PC-3 (cell line): Measurements from ENCODE around the gene SLC10A2. TPM values are rescaled to one million over a fixed set of nuclear protein-coding genes. Genes with fewer than 3 reads are reported as not detected.

Source experiments
- ATAC-seq: fragments of 200-7000 bp; cut with Tn5 transposase; 2 replicates; pipeline ENCODE4 v1.9.1; 2020; ENCODE audit warnings: mild to moderate bottlenecking, moderate library complexity
- BruUV-seq: library from RNA; stranded (reverse); fragments of 400-500 nt; replicated peaks from 2 replicates; lab custom pipeline; 2021; lab: Mats Ljungman, UMichigan
- CTCF ChIA-PET: fragments of 300-600 bp; sonication (Branson Sonifier 250); formaldehyde crosslinking; loops from one replicate; lab custom pipeline; 2022; ENCODE audit warnings: antibody characterized with exemption; lab: Charles Lee
- POLR2A ChIA-PET: fragments of 300-600 bp; sonication (Branson Sonifier 250); formaldehyde crosslinking; loops from one replicate; lab custom pipeline; 2022; ENCODE audit warnings: antibody characterized with exemption; ENCODE audit not compliant: unreplicated experiment; lab: Charles Lee
- DNase-seq: peaks from one replicate; pipeline ENCODE4 v3.0.0-alpha.2; 2015
- H2AFZ ChIP-seq: fragments of 300-600 bp; sonication (generic); 2 replicates; pipeline ENCODE4 v1.6.0; 2016; ENCODE audit warnings: antibody characterized with exemption, low read length
- H3F3A ChIP-seq: fragments of 300-600 bp; sonication (generic); one replicate; pipeline ENCODE4 v1.6.0; 2017; ENCODE audit warnings: antibody characterized with exemption, low read length, control low read depth, mild to moderate bottlenecking; ENCODE audit not compliant: unreplicated experiment
- H3K27ac ChIP-seq: fragments of 300-600 bp; sonication (generic); 2 replicates; pipeline ENCODE4 v1.5.1; 2016; ENCODE audit warnings: mild to moderate bottlenecking, low read length
- H3K27me3 ChIP-seq: fragments of 300-600 bp; sonication (generic); 2 replicates; pipeline ENCODE4 v1.6.1; 2016; ENCODE audit warnings: low read length, mixed read lengths
- H3K36me3 ChIP-seq: fragments of 300-600 bp; sonication (generic); 2 replicates; pipeline ENCODE4 v1.6.1; 2016; ENCODE audit warnings: low read depth, mixed run types, low read length, mixed read lengths
- H3K4me1 ChIP-seq: fragments of 300-600 bp; sonication (generic); 2 replicates; pipeline ENCODE4 v1.5.1; 2016; ENCODE audit warnings: low read length; ENCODE audit not compliant: insufficient read depth
- H3K4me2 ChIP-seq: fragments of 300-600 bp; sonication (generic); 2 replicates; pipeline ENCODE4 v1.6.0; 2016; ENCODE audit warnings: low read length
- H3K4me3 ChIP-seq: fragments of 300-600 bp; sonication (generic); 2 replicates; pipeline ENCODE4 v1.5.1; 2016; ENCODE audit warnings: mild to moderate bottlenecking, low read length, mixed read lengths
- H3K79me2 ChIP-seq: fragments of 300-600 bp; sonication (generic); 2 replicates; pipeline ENCODE4 v1.6.1; 2017; ENCODE audit warnings: low read length, mixed read lengths
- H3K9ac ChIP-seq: fragments of 300-600 bp; sonication (generic); 2 replicates; pipeline ENCODE4 v1.6.0; 2016; ENCODE audit warnings: mild to moderate bottlenecking, low read length
- H3K9me2 ChIP-seq: fragments of 300-600 bp; sonication (generic); replicated peaks from 2 replicates; pipeline ENCODE4 v1.6.1; 2016; ENCODE audit warnings: mixed run types, low read length, mixed read lengths
- H3K9me3 ChIP-seq: fragments of 300-600 bp; sonication (generic); 2 replicates; pipeline ENCODE4 v1.6.1; 2016; ENCODE audit warnings: low read length, mixed read lengths
- H4K20me1 ChIP-seq: fragments of 300-600 bp; sonication (generic); 2 replicates; pipeline ENCODE4 v1.6.1; 2016; ENCODE audit warnings: low read length, mixed read lengths
- EZH2 ChIP-seq: fragments of 300-600 bp; sonication (generic); IDR thresholded peaks from one replicate; pipeline ENCODE4 v1.6.1; 2017; ENCODE audit warnings: antibody characterized with exemption, mild to moderate bottlenecking, low read length; ENCODE audit not compliant: unreplicated experiment
- EZH2phosphoT487 ChIP-seq: fragments of 300-600 bp; sonication (generic); IDR thresholded peaks from 2 replicates; pipeline ENCODE4 v1.6.1; 2018; ENCODE audit warnings: mild to moderate bottlenecking, antibody characterized with exemption, low read length, borderline replicate concordance
- intact Hi-C: fragments of 100-400 bp; cut with micrococcal nuclease; formaldehyde crosslinking; loops from 2 replicates; pipeline ENCODE4 v1.9.0; 2023
- total RNA-seq: library from RNA; depleted of rRNA; stranded (reverse); fragments of >200 nt; gene quantifications from 2 replicates; pipeline ENCODE4 v1.2.3, GENCODE V29; 2014
- TF ChIP-seq, protein P1 (sequence below): fragments of 300-600 bp; sonication (generic); conservative IDR thresholded peaks from 2 replicates; pipeline ENCODE4 v1.5.1; 2017; ENCODE audit warnings: antibody characterized with exemption, low read depth, mild to moderate bottlenecking, low read length

The SLC10A2 gene
- total RNA-seq, 1 experiment from 2014 or later = not detected

DNA sequence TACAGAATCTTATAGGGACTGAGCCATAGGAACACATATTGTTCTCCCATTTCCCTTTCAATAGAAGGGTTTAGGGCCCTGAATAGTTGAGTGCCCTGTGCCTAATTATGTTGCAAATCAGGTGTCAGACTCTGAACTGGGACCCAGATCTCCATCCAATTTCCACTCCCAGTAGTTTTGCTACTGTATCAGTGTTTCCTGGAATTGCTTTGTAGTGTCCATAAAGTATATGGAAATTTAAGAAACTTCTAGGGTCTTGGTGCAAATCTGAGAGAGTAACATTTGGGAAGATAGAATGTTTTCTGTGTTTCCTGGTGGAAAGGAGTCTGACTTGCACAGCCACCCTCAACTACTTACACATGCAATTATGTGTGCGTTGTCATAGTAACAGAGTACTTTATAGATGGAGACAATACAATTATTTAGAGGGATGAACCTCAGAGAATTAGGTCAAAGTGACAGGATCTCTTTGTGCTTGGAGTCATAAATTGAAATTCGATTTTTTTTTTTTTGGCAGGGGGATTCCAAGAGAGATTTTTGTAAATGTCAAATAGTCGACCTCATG, 646 bp upstream of the SLC10A2 start:
- Histone ChIP-seq H3K9me2 (no peaks in the 10 kb centered on the region), H3K79me2 (no peaks in the 10 kb centered on the region), H3K9ac (no peak overlapping the region), H4K20me1 (no peaks in the 10 kb centered on the region), H3K4me3 (no peak overlapping the region), H3K27ac (no peak overlapping the region), H3K4me1 (no peaks in the 10 kb centered on the region), H3K36me3 (no peaks in the 10 kb centered on the region), H3K27me3 (peaks cover 25% of the 10 kb centered on the region), H3F3A (no peaks in the 10 kb centered on the region), H3K4me2 (no peak overlapping the region), H2AFZ (no peak overlapping the region), H3K9me3 (no peaks in the 10 kb centered on the region)
- no TSS peak for BruUV-seq
- intact Hi-C loops = no loop called here
- DNase-seq (no peak), ATAC-seq (no peak)
- ChIA-PET CTCF (interaction anchor here (0.7 kb wide), 1 partner anchor 73 kb away, joined by 3 read pairs; no protein-coding TSS in a partner anchor), POLR2A (no interaction called here)
- TF ChIP-seq, protein P1, sequence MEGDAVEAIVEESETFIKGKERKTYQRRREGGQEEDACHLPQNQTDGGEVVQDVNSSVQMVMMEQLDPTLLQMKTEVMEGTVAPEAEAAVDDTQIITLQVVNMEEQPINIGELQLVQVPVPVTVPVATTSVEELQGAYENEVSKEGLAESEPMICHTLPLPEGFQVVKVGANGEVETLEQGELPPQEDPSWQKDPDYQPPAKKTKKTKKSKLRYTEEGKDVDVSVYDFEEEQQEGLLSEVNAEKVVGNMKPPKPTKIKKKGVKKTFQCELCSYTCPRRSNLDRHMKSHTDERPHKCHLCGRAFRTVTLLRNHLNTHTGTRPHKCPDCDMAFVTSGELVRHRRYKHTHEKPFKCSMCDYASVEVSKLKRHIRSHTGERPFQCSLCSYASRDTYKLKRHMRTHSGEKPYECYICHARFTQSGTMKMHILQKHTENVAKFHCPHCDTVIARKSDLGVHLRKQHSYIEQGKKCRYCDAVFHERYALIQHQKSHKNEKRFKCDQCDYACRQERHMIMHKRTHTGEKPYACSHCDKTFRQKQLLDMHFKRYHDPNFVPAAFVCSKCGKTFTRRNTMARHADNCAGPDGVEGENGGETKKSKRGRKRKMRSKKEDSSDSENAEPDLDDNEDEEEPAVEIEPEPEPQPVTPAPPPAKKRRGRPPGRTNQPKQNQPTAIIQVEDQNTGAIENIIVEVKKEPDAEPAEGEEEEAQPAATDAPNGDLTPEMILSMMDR = no peak
- TF ChIP-seq EZH2phosphoT487 = no peak
- no peak for TF ChIP-seq EZH2

GRCh38 chr13:103063376-103063775, 2.8 kb downstream of the SLC10A2 start:
- H3K9me2 ChIP-seq = no peaks in the 10 kb centered on the region
- intact Hi-C loops = no loop called here
- H4K20me1 ChIP-seq = no peaks in the 10 kb centered on the region
- no peak for DNase-seq
- no peaks in the 10 kb centered on the region for H3F3A ChIP-seq
- CTCF ChIA-PET = no interaction called here
- H3K9ac ChIP-seq = no peak overlapping the region
- no peak for ATAC-seq
- no peak overlapping the region for H3K4me2 ChIP-seq
- no peaks in the 10 kb centered on the region for H3K79me2 ChIP-seq
- TF ChIP-seq, protein P1 = no peak
- TF ChIP-seq EZH2 (no peak), EZH2phosphoT487 (no peak)
- no peak overlapping the region for H3K4me3 ChIP-seq
- no peak overlapping the region for H3K27ac ChIP-seq
- peaks cover 25% of the 10 kb centered on the region for H3K27me3 ChIP-seq
- H3K9me3 ChIP-seq = no peaks in the 10 kb centered on the region
- H2AFZ ChIP-seq = no peak overlapping the region
- POLR2A ChIA-PET = no interaction called here
- BruUV-seq = no TSS peak
- no peaks in the 10 kb centered on the region for H3K4me1 ChIP-seq
- H3K36me3 ChIP-seq = no peaks in the 10 kb centered on the region

- Histone ChIP-seq H3K4me3 (no peak overlapping the region), H3K4me1 (no peaks in the 10 kb centered on the region), H3K9me2 (no peaks in the 10 kb centered on the region), H3F3A (no peaks in the 10 kb centered on the region), H3K27me3 (peaks cover 25% of the 10 kb centered on the region), H2AFZ (no peak overlapping the region), H3K27ac (no peak overlapping the region), H4K20me1 (no peaks in the 10 kb centered on the region), H3K4me2 (no peak overlapping the region), H3K9me3 (no peaks in the 10 kb centered on the region), H3K36me3 (no peaks in the 10 kb centered on the region), H3K79me2 (no peaks in the 10 kb centered on the region), H3K9ac (no peak overlapping the region)
- DNase-seq (no peak), ATAC-seq (no peak)
- intact Hi-C loops = no loop called here
- POLR2A ChIA-PET = no interaction called here
- TF ChIP-seq EZH2phosphoT487 (no peak), EZH2 (no peak)
- TF ChIP-seq, protein P1 = no peak
- CTCF ChIA-PET = no interaction called here
- no TSS peak for BruUV-seq
These were observed 4.1 kb downstream of the SLC10A2 start for GRCh38 chr13:103062079-103062478.
